H1 (cell line): ENCODE measurements around the gene EHD4. TPM values are rescaled to one million over a fixed set of nuclear protein-coding genes. Genes with fewer than 3 reads are reported as not detected.

ENCODE experiments used
- EP300 ChIP-seq, 2 experiments: IDR thresholded peaks; 1 replicate in 1 of 2; 2 replicates in 1 of 2; pipeline ENCODE4 v1.6.1; 2011 to 2012; ENCODE audit warnings: low read depth in 2 of 2, low read length in 2 of 2, mild to moderate bottlenecking in 2 of 2, borderline replicate concordance in 1 of 2, inconsistent platforms in 1 of 2, moderate library complexity in 1 of 2
- polyA plus RNA-seq, 7 experiments: library from polyadenylated mRNA; depleted of rRNA in 3 of 7; stranded (reverse) in 5 of 7; unstranded in 2 of 7; fragments of >200 nt in 5 of 7; fragments of 200-250 nt in 2 of 7; gene quantifications; 1 replicate in 5 of 7; 2 replicates in 1 of 7; 4 replicates in 1 of 7; pipeline versions ENCODE4 v1.2.1 to v1.2.3, GENCODE V29; 2011 to 2013; ENCODE audit warnings: missing spikeins in 2 of 7, mixed read lengths in 2 of 7
- total RNA-seq: library from RNA; stranded (reverse); fragmentation: NEBNext Ultra II Directional; extraction: Animal tissue kit (Norgen Biotek cat#: 25700); gene quantifications from 2 replicates; pipeline ENCODE4 v1.2.1, GENCODE V29; 2021

Gene EHD4
- total and polyA plus RNA-seq, 2 of the 8 experiments (the other 6 are each of a cell fraction or from before 2014, with no cell fraction given) = 17.5 to 24.5 TPM

DNA sequence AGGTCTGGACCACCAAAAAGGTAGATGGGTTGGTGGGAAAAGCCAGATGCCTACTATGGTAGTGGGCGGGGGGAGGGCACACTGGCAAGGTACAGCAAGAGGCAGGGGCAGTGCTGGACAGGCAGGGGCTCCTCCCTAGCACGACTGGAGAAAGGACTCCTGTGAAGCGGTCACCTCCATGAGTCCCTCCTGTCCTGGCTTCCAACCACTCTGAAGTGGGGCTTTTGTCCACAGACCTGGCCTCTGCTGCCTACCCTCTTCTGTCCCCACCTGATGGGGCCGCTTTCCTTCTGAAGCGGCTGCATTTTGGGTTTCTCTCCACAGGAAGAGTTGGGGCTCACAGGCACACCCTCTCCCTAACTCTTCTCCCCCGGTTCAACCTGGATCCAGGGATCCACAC, 75.8 kb downstream of the EHD4 start (continued):
- TF ChIP-seq EP300 (IDR thresholded peaks at IDR 0.05; ENCODE audit: borderline replicate concordance in 1 of 2, low read depth in 2 of 2, low read length in 2 of 2) = no peak
